ENCODE measurements around the gene F2.
A peak's percentile ranks its signal among the peaks of the same experiment; 100 is the strongest.

The F2 gene

GRCh38 chr11:46686886-46687795 lies 31.9 kb upstream of the F2 start:
- Histone ChIP-seq H3K27ac (ENCODE audit: low read depth, low read length) (no peak overlapping the region), H3K36me3 (ENCODE audit: insufficient read depth, low read length) (peaks cover 10% of the 10 kb centered on the region), H3K9ac (ENCODE audit: low read depth, low read length) (no peak overlapping the region), H3K4me1 (ENCODE audit: insufficient read depth, low read length) (no peaks in the 10 kb centered on the region), H3K27me3 (ENCODE audit: insufficient read depth, low read length) (no peaks in the 10 kb centered on the region), H3K4me3 (ENCODE audit: low read length) (no peak overlapping the region), H3K9me3 (ENCODE audit: insufficient read depth, low read depth, low read length) (no peaks in the 10 kb centered on the region)
- 94% methylated on average over 15 of the region's 15 CpGs for WGBS

GRCh38 chr11:46690702-46691101 lies 28.3 kb upstream of the F2 start:
- 94% methylated on average over 1 of the region's 1 CpG for WGBS
- H3K4me3 ChIP-seq (ENCODE audit: low read length): no peak overlapping the region

DNA sequence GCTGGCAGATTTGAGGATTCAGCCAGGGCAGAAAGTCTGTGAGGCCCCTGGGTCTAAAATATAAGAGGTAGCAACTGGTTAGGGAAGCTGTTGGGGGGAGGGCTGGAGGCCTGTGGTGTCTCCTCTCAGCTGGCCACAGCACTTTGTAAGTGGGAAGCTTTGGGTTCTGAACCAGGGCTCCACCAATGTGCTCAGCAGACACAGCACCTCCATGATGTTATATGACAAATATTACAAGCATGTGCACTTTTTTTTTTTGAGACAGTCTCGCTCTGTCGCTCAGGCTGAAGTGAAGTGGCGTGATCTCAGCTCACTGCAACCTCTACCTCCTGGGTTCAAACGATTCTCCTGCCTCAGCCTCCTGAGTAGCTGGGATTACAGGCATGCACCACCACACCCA lies 26.6 kb upstream of the F2 start:
- no peaks in the 10 kb centered on the region for H3K9me3 ChIP-seq (ENCODE audit: insufficient read depth, low read depth, low read length)
- no peak overlapping the region for H3K27ac ChIP-seq (ENCODE audit: low read depth, low read length)
- H3K4me1 ChIP-seq (ENCODE audit: insufficient read depth, low read length): no peaks in the 10 kb centered on the region
- H3K36me3 ChIP-seq (ENCODE audit: insufficient read depth, low read length): peaks cover 29% of the 10 kb centered on the region
- no peak overlapping the region for H3K4me3 ChIP-seq (ENCODE audit: low read length)
- WGBS: 95% methylated on average over 4 of the region's 4 CpGs
- H3K27me3 ChIP-seq (ENCODE audit: insufficient read depth, low read length): no peaks in the 10 kb centered on the region
- H3K9ac ChIP-seq (ENCODE audit: low read depth, low read length): no peak overlapping the region

More at GRCh38 chr11:46690702-46691101, 28.3 kb upstream of the F2 start:
- Histone ChIP-seq H3K27me3 (ENCODE audit: insufficient read depth, low read length) (no peaks in the 10 kb centered on the region), H3K27ac (ENCODE audit: low read depth, low read length) (no peak overlapping the region), H3K9ac (ENCODE audit: low read depth, low read length) (no peak overlapping the region), H3K4me1 (ENCODE audit: insufficient read depth, low read length) (no peaks in the 10 kb centered on the region), H3K36me3 (ENCODE audit: insufficient read depth, low read length) (peaks cover 30% of the 10 kb centered on the region), H3K9me3 (ENCODE audit: insufficient read depth, low read depth, low read length) (no peaks in the 10 kb centered on the region)

- Histone ChIP-seq H3K36me3 (ENCODE audit: insufficient read depth, low read length) (peaks cover 27% of the 10 kb centered on the region), H3K27ac (ENCODE audit: low read depth, low read length) (no peak overlapping the region), H3K9me3 (ENCODE audit: insufficient read depth, low read depth, low read length) (no peaks in the 10 kb centered on the region), H3K4me3 (ENCODE audit: low read length) (no peak overlapping the region), H3K9ac (ENCODE audit: low read depth, low read length) (no peak overlapping the region), H3K4me1 (ENCODE audit: insufficient read depth, low read length) (no peaks in the 10 kb centered on the region), H3K27me3 (ENCODE audit: insufficient read depth, low read length) (no peaks in the 10 kb centered on the region)
- 96% methylated on average over 2 of the region's 2 CpGs for WGBS
Observed at GRCh38 chr11:46693597-46694012, 25.4 kb upstream of the F2 start.

DNA sequence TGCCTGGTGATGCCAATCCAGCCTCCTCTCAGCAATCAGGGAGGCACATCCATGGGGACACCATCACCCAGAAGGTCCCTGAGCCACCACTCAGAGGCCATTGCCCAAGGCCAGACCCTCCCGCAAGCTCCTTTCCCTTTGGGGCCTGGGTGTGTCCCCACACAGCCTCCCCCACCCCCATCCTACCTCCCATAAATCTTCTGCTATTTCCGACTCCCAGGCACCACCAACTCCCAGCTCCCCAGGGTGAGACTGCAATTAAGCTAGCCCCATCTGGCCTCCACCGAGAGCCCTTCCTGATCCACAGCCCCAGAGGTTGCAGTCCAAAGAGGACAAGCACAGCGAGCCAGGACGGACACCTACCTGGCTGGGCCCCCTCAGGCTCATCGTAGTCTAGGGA lies 24.9 kb upstream of the F2 start:
- no peaks in the 10 kb centered on the region for H3K4me1 ChIP-seq (ENCODE audit: insufficient read depth, low read length)
- no peak overlapping the region for H3K27ac ChIP-seq (ENCODE audit: low read depth, low read length)
- no peaks in the 10 kb centered on the region for H3K9me3 ChIP-seq (ENCODE audit: insufficient read depth, low read depth, low read length)
- 95% methylated on average over 6 of the region's 6 CpGs for WGBS
- no peak overlapping the region for H3K9ac ChIP-seq (ENCODE audit: low read depth, low read length)
- H3K4me3 ChIP-seq (ENCODE audit: low read length): no peak overlapping the region
- peaks cover 27% of the 10 kb centered on the region for H3K36me3 ChIP-seq (ENCODE audit: insufficient read depth, low read length)
- no peaks in the 10 kb centered on the region for H3K27me3 ChIP-seq (ENCODE audit: insufficient read depth, low read length)

GRCh38 chr11:46694607-46695006 lies 24.4 kb upstream of the F2 start:
- H3K9me3 ChIP-seq (ENCODE audit: insufficient read depth, low read depth, low read length): no peaks in the 10 kb centered on the region
- H3K9ac ChIP-seq (ENCODE audit: low read depth, low read length): no peak overlapping the region
- no peaks in the 10 kb centered on the region for H3K4me1 ChIP-seq (ENCODE audit: insufficient read depth, low read length)
- H3K36me3 ChIP-seq (ENCODE audit: insufficient read depth, low read length): peaks cover 25% of the 10 kb centered on the region
- H3K27ac ChIP-seq (ENCODE audit: low read depth, low read length): no peak overlapping the region
- H3K27me3 ChIP-seq (ENCODE audit: insufficient read depth, low read length): no peaks in the 10 kb centered on the region
- WGBS: 94% methylated on average over 7 of the region's 7 CpGs
- no peak overlapping the region for H3K4me3 ChIP-seq (ENCODE audit: low read length)

DNA sequence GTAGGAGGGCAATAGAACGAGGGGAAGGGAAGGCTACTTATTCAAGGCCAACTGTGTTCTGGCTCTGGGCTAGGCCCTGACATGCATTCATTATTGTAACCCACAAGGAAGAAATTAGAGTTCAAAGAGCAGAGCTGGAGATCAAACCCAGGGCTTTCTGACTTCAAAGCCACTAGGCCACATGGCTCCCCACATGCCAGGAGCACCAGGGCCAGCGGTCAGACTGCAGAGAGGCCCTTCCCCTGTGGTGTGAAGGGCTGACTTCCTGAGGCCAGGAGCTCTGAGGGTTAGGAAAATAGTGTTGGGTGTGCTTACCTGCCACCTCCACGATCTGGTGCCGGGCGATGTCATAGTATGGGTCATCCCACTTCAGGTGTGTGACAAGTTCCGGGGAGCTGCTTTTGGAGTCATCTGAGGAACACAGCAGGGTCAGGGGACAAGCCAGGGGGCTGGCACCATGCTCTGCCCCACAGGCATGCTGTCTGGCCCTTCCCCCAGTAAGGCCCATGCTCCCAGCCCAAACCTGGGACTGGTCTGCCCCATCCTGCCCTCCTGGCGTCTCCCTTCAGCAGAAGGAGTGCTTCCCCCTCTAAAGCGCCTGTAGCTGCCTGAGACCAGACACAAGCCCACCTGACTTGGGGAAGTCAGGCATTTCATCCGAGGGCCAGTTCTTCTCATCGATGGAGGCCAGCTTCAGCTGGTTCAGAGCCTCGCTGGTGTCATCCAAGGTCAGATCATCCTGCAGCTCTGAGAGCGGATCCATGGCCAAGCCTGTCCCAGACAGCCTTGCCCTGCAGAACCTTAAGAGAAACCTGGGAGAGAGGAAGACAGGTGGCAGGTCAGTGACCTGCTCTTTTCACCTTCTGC lies 23.4 kb upstream of the F2 start:
- Histone ChIP-seq H3K36me3 (ENCODE audit: insufficient read depth, low read length) (peaks cover 25% of the 10 kb centered on the region), H3K9ac (ENCODE audit: low read depth, low read length) (no peak overlapping the region), H3K4me3 (ENCODE audit: low read length) (no peak overlapping the region), H3K4me1 (ENCODE audit: insufficient read depth, low read length) (no peaks in the 10 kb centered on the region), H3K27me3 (ENCODE audit: insufficient read depth, low read length) (no peaks in the 10 kb centered on the region), H3K9me3 (ENCODE audit: insufficient read depth, low read depth, low read length) (no peaks in the 10 kb centered on the region), H3K27ac (ENCODE audit: low read depth, low read length) (no peak overlapping the region)
- 94% methylated on average over 12 of the region's 12 CpGs for WGBS

DNA sequence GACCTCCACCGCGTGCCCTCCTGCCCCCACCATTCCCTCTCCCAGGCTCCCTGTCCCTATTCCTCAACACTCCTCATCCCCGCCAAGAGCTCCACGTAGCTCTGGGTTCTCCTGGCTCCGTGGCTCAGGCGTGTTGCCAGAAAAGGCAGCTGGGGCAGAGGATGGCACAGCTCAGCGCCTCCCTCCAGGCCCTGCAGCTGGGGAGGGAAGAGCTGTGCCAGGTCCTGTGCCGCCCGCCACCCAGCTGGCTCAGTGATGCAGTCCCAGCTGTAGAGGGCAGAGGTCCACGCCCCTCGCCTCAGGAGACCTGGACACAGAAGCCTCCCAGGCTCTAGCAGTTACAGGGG lies 22.8 kb upstream of the F2 start:
- Histone ChIP-seq H3K9me3 (ENCODE audit: insufficient read depth, low read depth, low read length) (no peaks in the 10 kb centered on the region), H3K27ac (ENCODE audit: low read depth, low read length) (no peak overlapping the region), H3K27me3 (ENCODE audit: insufficient read depth, low read length) (no peaks in the 10 kb centered on the region), H3K9ac (ENCODE audit: low read depth, low read length) (no peak overlapping the region), H3K36me3 (ENCODE audit: insufficient read depth, low read length) (peaks cover 25% of the 10 kb centered on the region), H3K4me1 (ENCODE audit: insufficient read depth, low read length) (no peaks in the 10 kb centered on the region), H3K4me3 (ENCODE audit: low read length) (no peak overlapping the region)
- WGBS: 95% methylated on average over 11 of the region's 11 CpGs

DNA sequence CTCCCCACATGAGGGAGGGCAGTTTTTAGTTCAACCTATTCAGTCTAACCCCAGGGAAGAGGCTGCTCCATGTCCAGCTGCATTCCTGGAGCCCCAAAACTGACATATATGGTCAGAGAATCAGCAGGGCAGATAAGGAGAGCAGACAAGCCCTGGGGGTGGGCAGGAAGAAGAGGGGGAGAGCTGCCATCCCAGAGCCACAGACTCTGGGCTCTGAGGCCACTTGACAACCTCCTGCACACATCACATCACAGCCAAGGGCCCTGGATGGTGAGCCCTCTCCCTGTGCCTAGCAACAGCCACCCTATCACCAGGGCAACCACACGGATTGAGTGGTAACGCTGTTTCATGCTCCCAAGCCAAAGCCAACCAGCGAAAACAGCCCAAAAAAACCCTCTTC lies 21.7 kb upstream of the F2 start:
- Histone ChIP-seq H3K36me3 (ENCODE audit: insufficient read depth, low read length) (peaks cover 27% of the 10 kb centered on the region), H3K4me3 (ENCODE audit: low read length) (no peak overlapping the region), H3K9ac (ENCODE audit: low read depth, low read length) (0 out of 2 replicates have a peak overlapping the region, but pooled peaks have one; percentile 10), H3K27ac (ENCODE audit: low read depth, low read length) (no peak overlapping the region), H3K9me3 (ENCODE audit: insufficient read depth, low read depth, low read length) (no peaks in the 10 kb centered on the region), H3K4me1 (ENCODE audit: insufficient read depth, low read length) (peaks cover 5% of the 10 kb centered on the region; the same call in 1 of the 2 replicates), H3K27me3 (ENCODE audit: insufficient read depth, low read length) (no peaks in the 10 kb centered on the region)
- WGBS: 81% methylated on average over 3 of the region's 3 CpGs

GRCh38 chr11:46697723-46698122 lies 21.3 kb upstream of the F2 start:
- Histone ChIP-seq H3K27me3 (ENCODE audit: insufficient read depth, low read length) (no peaks in the 10 kb centered on the region), H3K9ac (ENCODE audit: low read depth, low read length) (0 out of 2 replicates have a peak overlapping the region, but pooled peaks have one; percentile 5), H3K4me3 (ENCODE audit: low read length) (no peak overlapping the region), H3K4me1 (ENCODE audit: insufficient read depth, low read length) (peaks cover 5% of the 10 kb centered on the region; the same call in 1 of the 2 replicates), H3K27ac (ENCODE audit: low read depth, low read length) (no peak overlapping the region), H3K9me3 (ENCODE audit: insufficient read depth, low read depth, low read length) (no peaks in the 10 kb centered on the region), H3K36me3 (ENCODE audit: insufficient read depth, low read length) (peaks cover 31% of the 10 kb centered on the region)
- 74% methylated on average over 2 of the region's 2 CpGs for WGBS

DNA sequence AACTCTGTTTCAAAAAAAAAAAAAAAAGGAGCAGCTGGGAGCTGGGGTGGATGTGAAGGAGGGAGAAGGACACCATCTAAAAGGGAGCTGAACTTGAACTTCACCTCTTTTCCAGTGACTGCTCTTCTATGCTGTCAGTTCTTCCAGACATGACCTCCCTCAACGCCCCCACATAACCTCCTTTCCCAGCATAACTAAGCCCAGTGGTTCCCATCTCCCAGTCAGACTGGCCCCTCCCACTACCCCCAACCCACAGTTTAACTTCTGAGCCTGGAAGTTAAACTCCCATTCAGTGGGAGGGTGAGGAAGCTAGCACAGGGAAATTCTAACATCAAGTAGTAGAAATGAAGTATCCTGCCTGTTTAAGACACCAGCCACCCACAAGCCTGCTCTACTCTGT lies 20.4 kb upstream of the F2 start:
- Histone ChIP-seq H3K9ac (ENCODE audit: low read depth, low read length) (no peak overlapping the region), H3K36me3 (ENCODE audit: insufficient read depth, low read length) (peaks cover 39% of the 10 kb centered on the region), H3K4me1 (ENCODE audit: insufficient read depth, low read length) (peaks cover 5% of the 10 kb centered on the region; the same call in 1 of the 2 replicates), H3K4me3 (ENCODE audit: low read length) (no peak overlapping the region), H3K9me3 (ENCODE audit: insufficient read depth, low read depth, low read length) (no peaks in the 10 kb centered on the region), H3K27me3 (ENCODE audit: insufficient read depth, low read length) (no peaks in the 10 kb centered on the region), H3K27ac (ENCODE audit: low read depth, low read length) (no peak overlapping the region)
- 85% methylated on average over 1 of the region's 1 CpG for WGBS

Measured in HUES64 (cell line).